Spleen (tissue), 11 donors: ENCODE data around the gene SLC29A3. TPM values are rescaled to one million over a fixed set of nuclear protein-coding genes. Genes with fewer than 3 reads are reported as not detected.

Experiments
- DNase-seq: peaks from one replicate; pipeline ENCODE4 v3.0.0-alpha.2; 2020
- H3K27ac ChIP-seq, 8 donors: fragments of 200-600 bp; sonication (generic) in 7 of 8; 1 replicate in 4 of 8; 2 replicates in 4 of 8; pipeline versions ENCODE4 v1.5.0 to v1.8.0; 2016 to 2021; ENCODE audit warnings: inconsistent platforms in 4 of 8, mild to moderate bottlenecking in 4 of 8, moderate library complexity in 1 of 8
- H3K27me3 ChIP-seq, 7 donors: fragments of 200-600 bp; sonication (generic) in 6 of 7; replicated peaks in 1 of 7; 1 replicate in 4 of 7; 2 replicates in 3 of 7; pipeline versions ENCODE4 v1.5.0 to v1.8.0; 2016 to 2021; ENCODE audit warnings: inconsistent platforms in 3 of 7, mild to moderate bottlenecking in 1 of 7
- H3K36me3 ChIP-seq, 6 donors: fragments of 200-600 bp; sonication (generic) in 5 of 6; 1 replicate in 4 of 6; 2 replicates in 2 of 6; pipeline versions ENCODE4 v1.5.0 to v1.8.0; 2016 to 2021; ENCODE audit warnings: inconsistent platforms in 2 of 6
- H3K4me1 ChIP-seq, 6 donors: fragments of 200-600 bp; sonication (generic) in 5 of 6; 1 replicate in 3 of 6; 2 replicates in 3 of 6; pipeline versions ENCODE4 v1.5.0 to v1.8.0; 2016 to 2021; ENCODE audit warnings: inconsistent platforms in 3 of 6
- H3K4me3 ChIP-seq, 8 donors: fragments of 200-600 bp; sonication (generic) in 7 of 8; 1 replicate in 4 of 8; 2 replicates in 4 of 8; pipeline versions ENCODE4 v1.5.0 to v1.8.0; 2016 to 2021; ENCODE audit warnings: inconsistent platforms in 4 of 8, mild to moderate bottlenecking in 4 of 8, moderate library complexity in 2 of 8
- H3K9me3 ChIP-seq, 8 donors: fragments of 200-600 bp; sonication (generic) in 7 of 8; 1 replicate in 4 of 8; 2 replicates in 4 of 8; pipeline versions ENCODE4 v1.5.0 to v1.8.0; 2016 to 2021; ENCODE audit warnings: inconsistent platforms in 4 of 8
- POLR2A ChIP-seq, 3 donors: fragments of 450-650 bp; IDR thresholded peaks; one replicate each; pipeline ENCODE4 v1.5.1; 2017; ENCODE audit warnings: antibody characterized with exemption in 3 of 3, mild to moderate bottlenecking in 1 of 3
- POLR2AphosphoS5 ChIP-seq, 3 donors: sonication (generic); formaldehyde crosslinking; IDR thresholded peaks; one replicate each; pipeline ENCODE4 v1.5.1; 2017; ENCODE audit warnings: antibody characterized with exemption in 3 of 3
- WGBS, 5 donors: extraction: QIAGEN DNeasy Blood & Tissue Kit in 3 of 5; methylation state at CpG; one replicate each; pipeline versions ENCODE4 v1.1.5 to v1.1.7; 2013 to 2018; 5-methylcytosine and 5-hydroxymethylcytosine counted together
- intact Hi-C: fragments of 100-400 bp; cut with DNase I; formaldehyde crosslinking; loops from one replicate; pipeline ENCODE4 v1.15.0; 2023; ENCODE audit warnings: low total_unique reads
- polyA plus RNA-seq, 3 donors: library from polyadenylated mRNA; stranded (reverse); fragments of 200-250 nt; gene quantifications; one replicate each; pipeline ENCODE4 v1.2.1, GENCODE V29; 2013
- total RNA-seq, 7 donors: library from RNA; depleted of rRNA in 3 of 7; stranded (reverse); fragments of >200 nt in 3 of 7; fragmentation: NEBNext Ultra II Directional in 4 of 7; extraction: Animal tissue kit (Norgen Biotek cat#: 25700) in 4 of 7; gene quantifications; one replicate each; pipeline versions ENCODE4 v1.1.0 to v1.2.1, GENCODE V29; 2016 to 2021
- TF ChIP-seq, protein P1 (sequence below), 11 experiments: fragments of 200-600 bp in 7 of 11; fragments of 450-650 bp in 4 of 11; sonication (generic) in 4 of 11; IDR thresholded peaks in 8 of 11; conservative IDR thresholded peaks in 3 of 11; 1 replicate in 7 of 11; 2 replicates in 4 of 11; pipeline versions ENCODE4 v1.4.0 to v1.8.0; 2016 to 2021; ENCODE audit warnings: antibody characterized with exemption in 11 of 11, inconsistent platforms in 4 of 11, mild to moderate bottlenecking in 1 of 11
- donor health status: healthy with polysubstance abuse.
- donor health status: DM: no; HTN: no; CAD: no; lungs with moderate emphysema.
- donor health status: DM: no; HTN: no; CAD: no.
- donor health status: Bipolar disorder and iron deficiency.
- donor health status: healthy.
- donor health status: DM: no; HTN: no; CAD: no.
- donor health status: DM: yes; HTN: yes; CAD: no.

SLC29A3 gene
- total and polyA plus RNA-seq, 10 donors = 3.3 to 15.6 (median 7.7) TPM

DNA sequence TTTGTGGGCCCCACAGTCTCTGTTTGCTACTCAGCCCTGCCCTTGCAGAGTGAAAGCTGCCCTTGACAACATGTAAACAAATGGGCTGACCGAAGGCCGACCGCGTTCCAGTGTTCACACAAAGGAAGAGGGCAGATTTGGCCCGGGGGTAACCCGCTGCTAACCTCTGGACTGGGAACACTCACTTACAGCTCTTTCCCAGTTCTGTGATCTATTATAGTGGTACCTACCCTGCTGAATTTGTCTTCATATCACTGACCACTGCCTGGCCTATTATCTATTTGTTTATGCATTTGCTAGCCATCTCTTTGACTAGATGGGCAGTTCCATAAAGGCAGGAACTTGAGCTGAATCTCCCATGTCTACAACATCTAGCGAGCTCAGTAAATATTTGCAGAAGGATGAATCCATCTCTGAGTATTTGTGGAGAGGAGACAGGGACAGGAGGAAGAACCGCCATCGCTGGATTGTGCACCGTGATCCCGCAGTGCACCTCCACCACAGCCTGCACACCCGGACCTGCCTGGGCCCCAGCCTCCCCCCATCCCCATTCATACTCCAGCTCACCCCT is 15.2 kb downstream of the SLC29A3 start:
- Histone ChIP-seq H3K27ac (peak overlapping the region in 5 of 8 donors; percentile 1 to 61 (median 15)), H3K9me3 (no peaks in the 10 kb centered on the region), H3K4me3 (no peak overlapping the region), H3K4me1 (peaks cover 7 to 25% (median 18%) of the 10 kb centered on the region in 6 donors), H3K27me3 (no peaks in the 10 kb centered on the region), H3K36me3 (peaks cover 0 to 48% (median 0%) of the 10 kb centered on the region in 6 donors)
- 76 to 88% (median 81%) methylated on average over 12 of the region's 12 CpGs for WGBS, 5 donors
- DNase-seq = no peak
- intact Hi-C loops = no loop called here
- TF ChIP-seq, protein P1, sequence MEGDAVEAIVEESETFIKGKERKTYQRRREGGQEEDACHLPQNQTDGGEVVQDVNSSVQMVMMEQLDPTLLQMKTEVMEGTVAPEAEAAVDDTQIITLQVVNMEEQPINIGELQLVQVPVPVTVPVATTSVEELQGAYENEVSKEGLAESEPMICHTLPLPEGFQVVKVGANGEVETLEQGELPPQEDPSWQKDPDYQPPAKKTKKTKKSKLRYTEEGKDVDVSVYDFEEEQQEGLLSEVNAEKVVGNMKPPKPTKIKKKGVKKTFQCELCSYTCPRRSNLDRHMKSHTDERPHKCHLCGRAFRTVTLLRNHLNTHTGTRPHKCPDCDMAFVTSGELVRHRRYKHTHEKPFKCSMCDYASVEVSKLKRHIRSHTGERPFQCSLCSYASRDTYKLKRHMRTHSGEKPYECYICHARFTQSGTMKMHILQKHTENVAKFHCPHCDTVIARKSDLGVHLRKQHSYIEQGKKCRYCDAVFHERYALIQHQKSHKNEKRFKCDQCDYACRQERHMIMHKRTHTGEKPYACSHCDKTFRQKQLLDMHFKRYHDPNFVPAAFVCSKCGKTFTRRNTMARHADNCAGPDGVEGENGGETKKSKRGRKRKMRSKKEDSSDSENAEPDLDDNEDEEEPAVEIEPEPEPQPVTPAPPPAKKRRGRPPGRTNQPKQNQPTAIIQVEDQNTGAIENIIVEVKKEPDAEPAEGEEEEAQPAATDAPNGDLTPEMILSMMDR (IDR thresholded peaks at IDR 0.05 in 8 of 11, conservative IDR thresholded peaks at IDR 0.05 in 3 of 11) = no peak
- TF ChIP-seq POLR2A (IDR thresholded peaks at IDR 0.05) (no peak), POLR2AphosphoS5 (IDR thresholded peaks at IDR 0.05) (peak in 1 of 3 donors; percentile 12)

DNA sequence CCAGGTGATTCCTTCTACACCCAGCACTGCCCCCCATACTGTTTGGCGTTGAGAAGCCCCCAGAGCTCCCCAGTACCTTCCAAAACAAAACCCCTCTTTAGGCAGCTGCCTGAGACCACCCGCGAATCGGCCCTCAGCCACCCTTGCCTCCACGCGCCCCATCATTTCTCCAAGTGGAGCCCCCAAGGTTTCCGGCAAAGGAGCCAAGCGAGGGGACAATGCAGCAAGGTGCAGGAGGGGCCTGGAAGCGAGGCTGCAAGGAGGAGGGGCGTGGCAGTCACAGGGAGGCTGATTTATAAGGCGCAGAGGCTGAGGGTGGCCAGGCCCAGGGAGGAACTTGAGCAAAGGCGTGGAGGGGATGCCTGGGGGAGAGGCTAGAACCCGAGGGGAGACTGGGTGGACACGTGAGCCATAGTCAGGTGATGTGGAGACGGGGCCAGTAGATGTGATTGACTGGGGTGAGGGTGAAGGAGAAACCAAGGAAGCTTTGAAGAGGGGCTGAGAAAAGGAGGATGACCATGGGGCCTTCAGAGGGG is 16.2 kb downstream of the SLC29A3 start:
- no peak for DNase-seq
- intact Hi-C loops = no loop called here
- no peak overlapping the region for H3K27ac ChIP-seq

DNA sequence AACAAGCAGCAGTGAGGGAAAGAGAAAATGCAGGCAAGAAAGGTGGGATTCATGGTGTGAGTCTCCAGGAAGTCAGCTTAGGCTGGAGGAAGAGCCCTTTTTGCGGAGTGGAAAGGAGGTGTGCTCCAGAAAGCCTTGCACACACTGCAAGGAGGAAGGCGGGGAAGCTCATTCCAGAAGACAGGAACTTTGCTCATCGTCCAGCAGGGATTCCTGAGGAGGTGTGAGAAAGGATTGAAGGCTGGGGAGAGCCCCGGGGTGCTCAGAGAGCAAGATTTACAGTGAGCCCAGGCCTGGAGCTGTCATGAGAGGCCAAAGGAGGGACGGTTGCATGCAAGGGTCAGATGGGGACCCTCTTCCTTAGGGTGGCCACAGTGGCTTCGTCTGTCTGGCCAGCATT is 17.6 kb downstream of the SLC29A3 start:
- peaks cover 7 to 25% (median 18%) of the 10 kb centered on the region in 6 donors for H3K4me1 ChIP-seq
- intact Hi-C loops = no loop called here

More for the DNA sequence above, 16.2 kb downstream of the SLC29A3 start:
- TF ChIP-seq POLR2A (IDR thresholded peaks at IDR 0.05) (no peak), POLR2AphosphoS5 (IDR thresholded peaks at IDR 0.05) (no peak)
- TF ChIP-seq, protein P1 (IDR thresholded peaks at IDR 0.05 in 8 of 11, conservative IDR thresholded peaks at IDR 0.05 in 3 of 11) = no peak
- WGBS, 5 donors = 86 to 93% (median 92%) methylated on average over 15 of the region's 15 CpGs
- Histone ChIP-seq H3K27me3 (no peaks in the 10 kb centered on the region), H3K36me3 (peaks cover 0 to 51% (median 0%) of the 10 kb centered on the region in 6 donors), H3K4me3 (no peak overlapping the region), H3K9me3 (no peaks in the 10 kb centered on the region), H3K4me1 (peaks cover 7 to 25% (median 18%) of the 10 kb centered on the region in 6 donors)

DNA sequence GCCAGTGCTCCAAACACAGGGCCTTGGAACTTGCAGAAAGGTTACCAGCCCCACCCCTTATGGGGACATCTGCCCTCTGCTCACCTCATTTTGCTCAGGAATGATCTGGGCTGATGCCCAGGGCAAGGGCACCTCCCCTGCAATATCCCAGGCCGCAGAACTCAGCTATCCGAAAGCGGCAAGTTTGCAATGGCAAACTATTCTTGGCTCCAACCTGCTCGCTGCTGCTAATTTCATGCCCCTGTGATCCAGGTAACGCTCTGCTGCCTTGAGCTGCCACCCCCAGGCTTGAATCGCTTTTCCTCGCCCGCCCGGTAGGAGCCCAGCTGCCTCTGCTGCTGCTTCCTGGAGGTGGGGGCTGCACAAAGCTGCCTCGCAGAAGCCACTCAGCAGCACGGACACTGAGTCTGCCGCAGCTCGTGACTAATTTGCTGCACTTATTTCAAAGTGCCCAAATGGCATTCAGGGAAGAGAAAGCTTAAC is 18.2 kb downstream of the SLC29A3 start:
- H3K27ac ChIP-seq = no peak overlapping the region
- H3K9me3 ChIP-seq = no peaks in the 10 kb centered on the region
- peaks cover 0 to 44% (median 0%) of the 10 kb centered on the region in 6 donors for H3K36me3 ChIP-seq
- no peak overlapping the region for H3K4me3 ChIP-seq
- intact Hi-C loops = no loop called here
- no peak for DNase-seq
- H3K4me1 ChIP-seq = peaks cover 7 to 24% (median 18%) of the 10 kb centered on the region in 6 donors
- TF ChIP-seq, protein P1 (IDR thresholded peaks at IDR 0.05 in 8 of 11, conservative IDR thresholded peaks at IDR 0.05 in 3 of 11) = no peak
- TF ChIP-seq POLR2A (IDR thresholded peaks at IDR 0.05) = no peak
- TF ChIP-seq POLR2AphosphoS5 (IDR thresholded peaks at IDR 0.05) = no peak
- H3K27me3 ChIP-seq = no peaks in the 10 kb centered on the region
- whole genome bisulfite sequencing, 5 donors = 84 to 94% (median 91%) methylated on average over 12 to 13 of the region's 13 CpGs

More for the DNA sequence above, 17.6 kb downstream of the SLC29A3 start:
- no peak for DNase-seq
- no peak overlapping the region for H3K4me3 ChIP-seq
- no peak for TF ChIP-seq POLR2AphosphoS5 (IDR thresholded peaks at IDR 0.05)
- TF ChIP-seq POLR2A (IDR thresholded peaks at IDR 0.05) = no peak
- TF ChIP-seq, protein P1 (IDR thresholded peaks at IDR 0.05 in 8 of 11, conservative IDR thresholded peaks at IDR 0.05 in 3 of 11) = no peak
- no peaks in the 10 kb centered on the region for H3K27me3 ChIP-seq
- 79 to 89% (median 87%) methylated on average over 6 of the region's 6 CpGs for WGBS, 5 donors
- H3K27ac ChIP-seq = no peak overlapping the region
- H3K36me3 ChIP-seq = peaks cover 0 to 44% (median 0%) of the 10 kb centered on the region in 6 donors
- H3K9me3 ChIP-seq = no peaks in the 10 kb centered on the region
